ENCODE results near the gene PIGA. TPM values are rescaled to one million over a fixed set of nuclear protein-coding genes. Genes with fewer than 3 reads are reported as not detected.

The PIGA gene
- total and polyA plus RNA-seq, 11 donors: 1.6 to 9.9 (median 4.5) TPM

DNA sequence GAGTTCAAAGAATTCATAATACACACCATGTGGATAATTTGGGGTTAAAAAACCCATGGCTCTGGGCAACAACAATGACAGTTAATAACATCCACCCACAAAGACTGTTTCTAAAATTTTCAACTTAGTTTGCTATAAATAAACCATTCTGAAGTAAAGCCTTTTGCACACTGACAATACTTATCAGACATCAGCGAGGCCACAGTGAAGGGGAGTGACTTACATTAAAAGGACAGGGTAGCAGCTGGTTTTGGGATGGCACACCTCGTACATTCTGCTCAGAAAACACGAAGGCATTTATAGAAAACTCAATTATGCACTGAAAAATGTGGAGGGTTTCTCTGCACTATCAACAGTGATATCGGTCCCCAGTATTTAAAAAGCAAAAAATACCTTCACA lies 15.0 kb downstream of the PIGA start:
- H3K27ac ChIP-seq: peak overlapping the region in 7 of 12 donors; percentile 4 to 58 (median 20)
- DNase-seq (no peak), ATAC-seq (peak in 2 of 4 donors; percentile 39 to 49)
- intact Hi-C loops (cut with DNase I): no loop called here
- H3K4me3 ChIP-seq: no peak overlapping the region
- peaks cover 0 to 5% (median 0%) of the 10 kb centered on the region in 12 donors for H3K4me1 ChIP-seq
- H3K27me3 ChIP-seq: no peaks in the 10 kb centered on the region
- H3K36me3 ChIP-seq: peaks cover 0 to 42% (median 16%) of the 10 kb centered on the region in 9 donors
- 32 to 54% (median 51%) methylated on average over 4 of the region's 4 CpGs for WGBS, 4 donors
- TF ChIP-seq CTCF (IDR thresholded peaks at IDR 0.05) (no peak), POLR2A (IDR thresholded peaks at IDR 0.05) (no peak)
- H3K9me3 ChIP-seq: no peaks in the 10 kb centered on the region

DNA sequence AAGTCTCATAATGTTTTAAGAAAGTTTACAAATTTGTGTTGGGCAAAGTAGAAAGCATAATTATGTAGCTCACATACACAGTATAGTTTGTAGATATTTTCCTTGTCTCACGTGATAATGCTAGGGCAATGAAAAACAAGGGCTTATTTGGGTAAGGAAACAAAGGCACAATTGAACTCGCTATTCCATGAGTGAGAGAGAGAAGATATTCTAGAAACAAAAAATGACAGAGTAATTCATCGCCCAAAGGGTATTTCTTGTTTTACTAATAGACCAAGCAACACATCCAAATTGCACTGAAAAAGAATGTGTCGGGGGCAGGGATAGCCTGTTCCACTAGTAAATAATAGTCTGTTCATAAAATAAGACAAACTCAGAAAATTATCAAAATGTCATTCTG lies 16.2 kb downstream of the PIGA start:
- no peak overlapping the region for H3K27ac ChIP-seq
- intact Hi-C loops (cut with DNase I): no loop called here

GRCh38 chrX:15315509-15315908 lies 19.8 kb downstream of the PIGA start, which contains the start of gene ASB11:
TSS of gene ASB11 (minus strand) at chrX:15315640. CDS start at chrX:15315605, 35 bp downstream.
- peaks cover 0 to 7% (median 0%) of the 10 kb centered on the region in 9 donors for H3K36me3 ChIP-seq
- WGBS, 4 donors: 25 to 47% (median 40%) methylated on average over 3 of the region's 3 CpGs
- no peaks in the 10 kb centered on the region for H3K9me3 ChIP-seq
- peaks cover 0 to 12% (median 0%) of the 10 kb centered on the region in 12 donors for H3K4me1 ChIP-seq
- intact Hi-C loops (cut with DNase I): no loop called here
- peak within 1 kb of the TSS; percentile 22 to 87 (median 74) for H3K27ac ChIP-seq
- DNase-seq (no peak), ATAC-seq (peak; percentile 74 to 85 (median 80))
- peak within 1 kb of the TSS in 11 of 12 donors; percentile 12 to 58 (median 46) for H3K4me3 ChIP-seq
- no peak for TF ChIP-seq POLR2A (IDR thresholded peaks at IDR 0.05)
- TF ChIP-seq CTCF (IDR thresholded peaks at IDR 0.05): no peak
- H3K27me3 ChIP-seq: peaks cover 0 to 16% (median 0%) of the 10 kb centered on the region in 9 donors

More for the DNA sequence above, 16.2 kb downstream of the PIGA start:
- Histone ChIP-seq H3K4me1 (peaks cover 0 to 5% (median 0%) of the 10 kb centered on the region in 12 donors), H3K9me3 (no peaks in the 10 kb centered on the region), H3K27me3 (no peaks in the 10 kb centered on the region), H3K4me3 (no peak overlapping the region), H3K36me3 (peaks cover 0 to 32% (median 8%) of the 10 kb centered on the region in 9 donors)
- ATAC-seq (no peak), DNase-seq (no peak)
- WGBS, 4 donors: 77 to 93% (median 87%) methylated on average over 4 of the region's 4 CpGs
- TF ChIP-seq CTCF (IDR thresholded peaks at IDR 0.05) (no peak), POLR2A (IDR thresholded peaks at IDR 0.05) (no peak)

DNA sequence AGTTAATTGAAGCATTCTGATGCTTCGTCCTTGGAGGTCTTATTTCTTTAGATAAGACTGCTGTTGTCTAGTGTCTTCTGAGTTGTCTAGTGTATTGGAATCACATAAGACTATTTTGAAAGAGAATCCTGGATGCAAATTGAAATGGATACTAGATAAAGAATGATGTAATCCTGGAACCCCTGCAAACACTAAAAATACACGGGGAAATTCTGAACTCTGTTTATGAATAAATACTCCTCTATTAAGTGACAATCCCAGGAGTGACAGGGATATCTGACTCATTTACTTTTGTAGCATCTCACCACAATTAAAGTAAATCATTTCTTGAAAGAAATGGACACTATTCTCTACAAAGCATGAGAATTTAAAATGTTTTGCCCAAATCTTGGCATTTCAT lies 20.9 kb downstream of the PIGA start:
- Histone ChIP-seq H3K27ac (peak overlapping the region in 11 of 12 donors; percentile 22 to 87 (median 74)), H3K36me3 (no peaks in the 10 kb centered on the region), H3K27me3 (peaks cover 0 to 16% (median 0%) of the 10 kb centered on the region in 9 donors), H3K4me3 (peak overlapping the region in 11 of 12 donors; percentile 12 to 58 (median 46)), H3K4me1 (peaks cover 0 to 18% (median 1%) of the 10 kb centered on the region in 12 donors), H3K9me3 (no peaks in the 10 kb centered on the region)
- DNase-seq (no peak), ATAC-seq (peak in 1 of 4 donors; percentile 16)
- WGBS, 4 donors: 18 to 30% (median 24%) methylated on average over 2 of the region's 2 CpGs
- no peak for TF ChIP-seq CTCF (IDR thresholded peaks at IDR 0.05)
- no peak for TF ChIP-seq POLR2A (IDR thresholded peaks at IDR 0.05)
- intact Hi-C loops (cut with DNase I): no loop called here

Data from heart left ventricle (tissue), 16 donors.